Stomach (tissue), 9 donors: Measurements from ENCODE around the gene SMPD3. TPM values are rescaled to one million over a fixed set of nuclear protein-coding genes. Genes with fewer than 3 reads are reported as not detected.

ENCODE experiments used
- DNase-seq, 2 donors: peaks; one replicate each; pipeline versions ENCODE4 v3.0.0 to v3.0.0-alpha.2; 2013 to 2019
- H3K27ac ChIP-seq, 5 donors: fragments of 200-600 bp in 4 of 5; sonication (generic) in 4 of 5; one replicate each; pipeline ENCODE4 v1.5.1; 2013 to 2019; ENCODE audit warnings: mild to moderate bottlenecking in 1 of 5, moderate library complexity in 1 of 5
- H3K27me3 ChIP-seq, 3 donors: fragments of 200-600 bp; sonication (generic); one replicate each; pipeline ENCODE4 v1.5.1; 2017 to 2019; ENCODE audit warnings: mixed run types in 1 of 3
- H3K36me3 ChIP-seq, 4 donors: fragments of 200-600 bp; sonication (generic); 1 replicate in 3 of 4; 2 replicates in 1 of 4; pipeline ENCODE4 v1.5.1; 2016 to 2019
- H3K4me1 ChIP-seq, 4 donors: fragments of 200-600 bp; sonication (generic); one replicate each; pipeline ENCODE4 v1.5.1; 2016 to 2019
- H3K4me3 ChIP-seq, 4 donors: fragments of 200-600 bp; sonication (generic) in 3 of 4; one replicate each; pipeline ENCODE4 v1.5.1; 2016 to 2019; ENCODE audit warnings: mild to moderate bottlenecking in 1 of 4
- H3K9me3 ChIP-seq, 4 donors: fragments of 200-600 bp; sonication (generic); one replicate each; pipeline ENCODE4 v1.5.1; 2016 to 2019
- CTCF ChIP-seq, 7 experiments: fragments of 450-650 bp in 4 of 7; fragments of 200-600 bp in 3 of 7; sonication (generic) in 3 of 7; IDR thresholded peaks; one replicate each; pipeline ENCODE4 v1.5.1; 2016 to 2019; ENCODE audit warnings: antibody characterized with exemption in 7 of 7, control low read depth in 2 of 7, mild to moderate bottlenecking in 1 of 7
- EP300 ChIP-seq: sonication (generic); formaldehyde crosslinking; IDR thresholded peaks from one replicate; pipeline ENCODE4 v1.6.1; 2017; ENCODE audit warnings: antibody characterized with exemption
- POLR2A ChIP-seq, 4 donors: fragments of 450-650 bp; IDR thresholded peaks; one replicate each; pipeline ENCODE4 v1.6.1; 2016; ENCODE audit warnings: antibody characterized with exemption in 4 of 4, control low read depth in 2 of 4, mild to moderate bottlenecking in 1 of 4, moderate library complexity in 1 of 4
- POLR2AphosphoS5 ChIP-seq, 3 donors: sonication (generic); formaldehyde crosslinking; IDR thresholded peaks; one replicate each; pipeline ENCODE4 v1.6.1; 2016; ENCODE audit warnings: antibody characterized with exemption in 3 of 3
- WGBS, 5 donors: extraction: QIAGEN DNeasy Blood & Tissue Kit in 3 of 5; methylation state at CpG; one replicate each; pipeline versions ENCODE4 v1.1.5 to v1.1.7; 2013 to 2018; 5-methylcytosine and 5-hydroxymethylcytosine counted together
- intact Hi-C: fragments of 100-400 bp; cut with DNase I; formaldehyde crosslinking; loops from one replicate; pipeline ENCODE4 v1.15.1; 2023; ENCODE audit warnings: low total_unique reads
- polyA plus RNA-seq, 3 donors: library from polyadenylated mRNA; stranded (reverse); fragments of 200-250 nt; gene quantifications; one replicate each; pipeline ENCODE4 v1.2.3, GENCODE V29; 2013
- total RNA-seq, 5 donors: library from RNA; depleted of rRNA; stranded (reverse); fragments of >200 nt; gene quantifications; one replicate each; pipeline versions ENCODE4 v1.1.0 to v1.2.3, GENCODE V29; 2014 to 2016
- donor health status: healthy with polysubstance abuse.
- donor health status: Bipolar disorder and iron deficiency.
- donor health status: healthy.

The SMPD3 gene
- total and polyA plus RNA-seq, 8 donors = 1.7 to 110 (median 53.7) TPM

- H3K36me3 ChIP-seq = peaks cover 25 to 72% (median 56%) of the 10 kb centered on the region in 4 donors
Measured at GRCh38 chr16:68361485-68361884, 86.8 kb downstream of the SMPD3 start.

GRCh38 chr16:68360956-68361355 lies 87.4 kb downstream of the SMPD3 start:
- H3K9me3 ChIP-seq = no peaks in the 10 kb centered on the region
- H3K4me3 ChIP-seq = no peak overlapping the region
- H3K27ac ChIP-seq = no peak overlapping the region
- intact Hi-C loops = no loop called here
- WGBS, 5 donors = 62 to 86% (median 84%) methylated on average over 6 to 14 of the region's 14 CpGs
- no peak for TF ChIP-seq POLR2A (IDR thresholded peaks at IDR 0.05)
- TF ChIP-seq POLR2AphosphoS5 (IDR thresholded peaks at IDR 0.05) = no peak
- TF ChIP-seq CTCF (IDR thresholded peaks at IDR 0.05) = no peak
- TF ChIP-seq EP300 = no peak
- no peak for DNase-seq
- H3K36me3 ChIP-seq = peaks cover 29 to 77% (median 61%) of the 10 kb centered on the region in 4 donors
- H3K27me3 ChIP-seq = peaks cover 0 to 25% (median 3%) of the 10 kb centered on the region in 3 donors
- peaks cover 0 to 19% (median 14%) of the 10 kb centered on the region in 4 donors for H3K4me1 ChIP-seq

More at GRCh38 chr16:68361485-68361884, 86.8 kb downstream of the SMPD3 start:
- Histone ChIP-seq H3K27me3 (peaks cover 0 to 30% (median 3%) of the 10 kb centered on the region in 3 donors), H3K9me3 (no peaks in the 10 kb centered on the region), H3K27ac (no peak overlapping the region), H3K4me3 (no peak overlapping the region), H3K4me1 (peaks cover 0 to 14% (median 10%) of the 10 kb centered on the region in 4 donors)
- 70 to 86% (median 76%) methylated on average over 3 to 16 of the region's 16 CpGs for WGBS, 5 donors
- no peak for DNase-seq
- TF ChIP-seq POLR2A (IDR thresholded peaks at IDR 0.05) (no peak), CTCF (IDR thresholded peaks at IDR 0.05) (no peak), EP300 (no peak)
- intact Hi-C loops = no loop called here

GRCh38 chr16:68360547-68360946 lies 87.8 kb downstream of the SMPD3 start:
- Histone ChIP-seq H3K4me1 (peaks cover 0 to 23% (median 17%) of the 10 kb centered on the region in 4 donors), H3K4me3 (no peak overlapping the region), H3K36me3 (peaks cover 33 to 81% (median 65%) of the 10 kb centered on the region in 4 donors), H3K9me3 (no peaks in the 10 kb centered on the region), H3K27me3 (peaks cover 0 to 21% (median 0%) of the 10 kb centered on the region in 3 donors), H3K27ac (no peak overlapping the region)
- 84 to 90% (median 87%) methylated on average over 18 of the region's 18 CpGs for WGBS, 5 donors
- DNase-seq = no peak
- TF ChIP-seq POLR2AphosphoS5 (IDR thresholded peaks at IDR 0.05) = no peak
- no peak for TF ChIP-seq POLR2A (IDR thresholded peaks at IDR 0.05)
- TF ChIP-seq CTCF (IDR thresholded peaks at IDR 0.05) = no peak
- TF ChIP-seq EP300 = no peak
- intact Hi-C loops = no loop called here

GRCh38 chr16:68359398-68360191 lies 88.7 kb downstream of the SMPD3 start:
- Histone ChIP-seq H3K9me3 (no peaks in the 10 kb centered on the region), H3K27me3 (peaks cover 0 to 11% (median 0%) of the 10 kb centered on the region in 3 donors), H3K4me3 (no peak overlapping the region), H3K27ac (no peak overlapping the region), H3K36me3 (peaks cover 39 to 87% (median 74%) of the 10 kb centered on the region in 4 donors), H3K4me1 (peaks cover 0 to 22% (median 17%) of the 10 kb centered on the region in 4 donors)
- TF ChIP-seq CTCF (IDR thresholded peaks at IDR 0.05) (no peak), POLR2A (IDR thresholded peaks at IDR 0.05) (no peak), POLR2AphosphoS5 (IDR thresholded peaks at IDR 0.05) (no peak), EP300 (no peak)
- DNase-seq = no peak
- WGBS, 5 donors = 82 to 90% (median 85%) methylated on average over 18 to 23 of the region's 23 CpGs
- intact Hi-C loops = no loop called here
